Kasumi-1 (cell line): ENCODE measurements around the gene RPAP3.

Experiments used
- DNase-seq, 2 experiments: peaks; one replicate each; lab custom pipeline; 2025; lab: John Stamatoyannopoulos, UW

Gene RPAP3

GRCh38 chr12:47705566-47706425 lies at the start of gene RPAP3:
Gene RPAP3 (minus strand): TSS chr12:47706030. CDS start chr12:47702840, 3,190 bp downstream.
- DNase-seq = peak; percentile 90

GRCh38 chr12:47754881-47755280 lies 49.1 kb upstream of the RPAP3 start:
- DNase-seq = no peak

GRCh38 chr12:47754126-47754525 lies 48.3 kb upstream of the RPAP3 start:
- no peak for DNase-seq

- DNase-seq = no peak
Observed at GRCh38 chr12:47753021-47754001, 47.5 kb upstream of the RPAP3 start.

GRCh38 chr12:47752552-47752951 lies 46.7 kb upstream of the RPAP3 start:
- no peak for DNase-seq

GRCh38 chr12:47752121-47752520 lies 46.3 kb upstream of the RPAP3 start:
- no peak for DNase-seq

- no peak for DNase-seq
Observed at GRCh38 chr12:47751561-47751960, 45.7 kb upstream of the RPAP3 start.

GRCh38 chr12:47750916-47751470 lies 45.2 kb upstream of the RPAP3 start:
- no peak for DNase-seq

GRCh38 chr12:47750229-47750798 lies 44.5 kb upstream of the RPAP3 start:
- DNase-seq = no peak

- DNase-seq = no peak
Observed at GRCh38 chr12:47748899-47749298, 43.1 kb upstream of the RPAP3 start.

GRCh38 chr12:47748507-47748828 lies 42.6 kb upstream of the RPAP3 start:
- no peak for DNase-seq

- DNase-seq = no peak
Observed at GRCh38 chr12:47747596-47748506, 42.0 kb upstream of the RPAP3 start.

- no peak for DNase-seq
Observed at GRCh38 chr12:47747126-47747525, 41.3 kb upstream of the RPAP3 start.

GRCh38 chr12:47746523-47746922 lies 40.7 kb upstream of the RPAP3 start:
- DNase-seq = no peak

GRCh38 chr12:47746073-47746472 lies 40.2 kb upstream of the RPAP3 start:
- DNase-seq = no peak

GRCh38 chr12:47745485-47746041 lies 39.7 kb upstream of the RPAP3 start:
- DNase-seq = no peak

- DNase-seq = no peak
Observed at GRCh38 chr12:47744778-47745436, 39.1 kb upstream of the RPAP3 start.

- peak; percentile 13 to 17 for DNase-seq
Observed at GRCh38 chr12:47744005-47744651, 38.3 kb upstream of the RPAP3 start.

GRCh38 chr12:47743311-47743860 lies 37.6 kb upstream of the RPAP3 start:
- DNase-seq = no peak
